HepG2 (cell line): Measurements from ENCODE around the gene CD248. TPM values are rescaled to one million over a fixed set of nuclear protein-coding genes. Genes with fewer than 3 reads are reported as not detected.
A peak's percentile ranks its signal among the peaks of the same experiment; 100 is the strongest.

ENCODE experiments used
- AGO2 ChIP-seq: fragments of 200-400 bp; formaldehyde crosslinking; optimal IDR thresholded peaks from 2 replicates; pipeline ENCODE3; 2017; ENCODE audit warnings: mild to moderate bottlenecking, low read depth, low read length, moderate library complexity
- FOXJ3 ChIP-seq: sonication (generic); formaldehyde crosslinking; IDR thresholded peaks from 2 replicates; pipeline ENCODE4 v1.4.0; 2020; ENCODE audit warnings: missing genetic modification reagents, mild to moderate bottlenecking, borderline replicate concordance
- FOXP1 ChIP-seq, 2 experiments: fragments of 450-650 bp in 1 of 2; IDR thresholded peaks; 2 replicates each; pipeline ENCODE4 v1.6.1; 2017 to 2018; ENCODE audit warnings: antibody characterized with exemption in 1 of 2
- GPN1 ChIP-seq: sonication (generic); formaldehyde crosslinking; IDR thresholded peaks from 2 replicates; pipeline ENCODE4 v1.5.1; 2020; ENCODE audit warnings: missing genetic modification reagents, borderline replicate concordance
- IRF9 ChIP-seq: sonication (generic); formaldehyde crosslinking; IDR thresholded peaks from 2 replicates; pipeline ENCODE4 v1.8.0; 2022; ENCODE audit warnings: missing genetic modification reagents, mild to moderate bottlenecking, borderline replicate concordance
- KLF13 ChIP-seq: sonication (generic); formaldehyde crosslinking; IDR thresholded peaks from 2 replicates; pipeline ENCODE4 v1.4.0; 2020; ENCODE audit warnings: mild to moderate bottlenecking, missing genetic modification reagents
- KMT2B ChIP-seq: IDR thresholded peaks from 2 replicates; pipeline ENCODE4 v1.6.1; 2016; ENCODE audit warnings: missing genetic modification reagents, missing compliant biosample characterization
- NONO ChIP-seq, 2 experiments: fragments of 450-650 bp in 1 of 2; sonication (generic) in 1 of 2; formaldehyde crosslinking in 1 of 2; IDR thresholded peaks in 1 of 2; conservative IDR thresholded peaks in 1 of 2; 2 replicates each; pipeline versions ENCODE4 v1.6.1 to v1.8.0; 2017 to 2022; ENCODE audit warnings: mild to moderate bottlenecking in 1 of 2, missing genetic modification reagents in 1 of 2, moderate library complexity in 1 of 2
- NR2F2 ChIP-seq: IDR thresholded peaks from 2 replicates; pipeline ENCODE4 v1.6.1; 2012; ENCODE audit warnings: low read depth, inconsistent platforms, borderline replicate concordance
- REST ChIP-seq, 2 experiments: IDR thresholded peaks; 2 replicates each; pipeline ENCODE4 v1.6.1; 2011 to 2012; ENCODE audit warnings: low read length in 2 of 2, borderline replicate concordance in 1 of 2, low read depth in 1 of 2, mild to moderate bottlenecking in 1 of 2, moderate library complexity in 1 of 2
- SIX1 ChIP-seq: sonication (generic); formaldehyde crosslinking; IDR thresholded peaks from 2 replicates; pipeline ENCODE4 v1.4.0; 2020; ENCODE audit warnings: missing genetic modification reagents, borderline replicate concordance
- ZBTB7A ChIP-seq: sonication (generic); formaldehyde crosslinking; IDR thresholded peaks from 2 replicates; pipeline ENCODE4 v1.8.0; 2022; ENCODE audit warnings: mild to moderate bottlenecking, missing genetic modification reagents
- ZNF207 ChIP-seq: fragments of 450-650 bp; IDR thresholded peaks from 2 replicates; pipeline ENCODE4 v1.6.1; 2016; ENCODE audit warnings: antibody characterized with exemption, borderline replicate concordance
- ZNF564 ChIP-seq: sonication (generic); formaldehyde crosslinking; IDR thresholded peaks from 2 replicates; pipeline ENCODE4 v1.8.1; 2023; ENCODE audit warnings: mild to moderate bottlenecking, missing genetic modification reagents
- ZNF766 ChIP-seq: sonication (generic); formaldehyde crosslinking; IDR thresholded peaks from 2 replicates; pipeline ENCODE4 v1.5.0; 2020; ENCODE audit warnings: missing genetic modification reagents, borderline replicate concordance
- ZSCAN5A ChIP-seq: sonication (generic); formaldehyde crosslinking; IDR thresholded peaks from 2 replicates; pipeline ENCODE4 v1.8.0; 2022; ENCODE audit warnings: mild to moderate bottlenecking, missing genetic modification reagents, borderline replicate concordance
- polyA plus RNA-seq, 8 experiments: library from polyadenylated mRNA; depleted of rRNA in 3 of 8; stranded (reverse) in 7 of 8; unstranded in 1 of 8; fragments of >200 nt; fragmentation: Illumina TruSeq in 4 of 8; extraction: Trizol in 4 of 8; gene quantifications; 2 replicates each; pipeline versions ENCODE4 v1.2.1 to v1.2.3, GENCODE V29; 2011 to 2016; ENCODE audit warnings: low read depth in 4 of 8, missing spikeins in 1 of 8, mixed read lengths in 1 of 8; ENCODE audit not compliant: insufficient read depth in 1 of 8
- total RNA-seq, 5 experiments: library from RNA; depleted of rRNA; stranded (reverse); fragments of >200 nt; fragmentation: Illumina TruSeq; extraction: Trizol; gene quantifications; 2 replicates each; pipeline ENCODE4 v1.2.3, GENCODE V29; 2016; ENCODE audit warnings: low read depth in 1 of 5
- TF ChIP-seq, protein P1 (sequence below): IDR thresholded peaks from 2 replicates; pipeline ENCODE4 v1.6.1; 2016; ENCODE audit warnings: missing genetic modification reagents, missing compliant biosample characterization
- TF ChIP-seq, protein P2 (sequence below): sonication (generic); formaldehyde crosslinking; IDR thresholded peaks from 2 replicates; pipeline ENCODE4 v1.4.0; 2020; ENCODE audit warnings: missing genetic modification reagents, borderline replicate concordance

CD248 gene
- total and polyA plus RNA-seq, 2 of the 13 experiments (the other 11 are each of a cell fraction or from before 2014, with no cell fraction given): 0.25 to 0.35 TPM

DNA sequence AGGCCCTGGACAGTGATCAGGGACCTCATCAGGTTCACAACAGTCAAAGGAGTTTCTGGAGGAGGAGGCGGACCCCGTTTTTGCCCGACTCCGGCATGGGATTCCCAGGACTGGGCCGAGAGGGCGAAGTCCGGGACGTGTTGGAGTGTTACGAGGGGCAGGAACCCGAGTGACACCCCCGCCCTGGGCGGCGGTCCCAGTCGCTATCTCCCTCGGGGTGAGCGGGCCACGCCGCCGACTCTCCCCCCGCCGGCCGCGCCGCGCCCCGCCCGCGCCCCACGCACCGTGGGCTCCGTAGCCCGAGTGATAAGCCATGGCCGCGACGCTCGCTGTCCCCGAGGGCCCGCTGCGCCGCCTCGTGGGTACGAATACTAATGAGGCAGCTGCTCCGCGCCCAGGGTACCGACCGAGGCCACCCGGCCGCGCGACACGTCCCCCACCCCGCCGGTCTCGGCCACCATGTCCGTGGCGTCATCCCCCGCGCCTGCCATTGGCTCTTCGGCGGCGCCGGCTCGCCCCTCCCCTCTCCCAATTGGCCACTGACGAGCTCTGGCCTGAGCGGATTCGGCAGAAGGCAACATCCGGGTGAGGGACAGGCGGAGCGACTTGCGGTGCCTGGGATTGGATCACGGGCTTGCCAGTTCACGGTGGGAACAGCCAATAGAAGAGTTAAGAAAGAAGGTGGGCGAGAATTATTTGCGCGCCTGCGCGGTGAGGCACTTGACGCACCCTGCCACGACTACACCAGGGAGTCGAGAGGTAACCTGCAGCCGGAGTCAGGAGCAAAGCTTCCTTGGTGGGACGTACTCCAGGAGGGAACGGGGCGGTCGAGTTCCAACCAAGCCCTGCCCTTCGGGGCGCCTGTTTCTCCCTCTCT is 27.9 kb downstream of the CD248 start, which contains the start of gene YIF1A (continued):
- peak in 1 of 2 experiments; percentile 47; a peak in 1 of 4 replicates for TF ChIP-seq REST (IDR thresholded peaks at IDR 0.05; ENCODE audit: borderline replicate concordance in 1 of 2, low read depth in 1 of 2, low read length in 2 of 2)
- no peak; the same call in 1 of the 2 replicates for TF ChIP-seq NR2F2
- TF ChIP-seq NONO (IDR thresholded peaks at IDR 0.05): no peak
- TF ChIP-seq NONO (CRISPR knock-in tag; conservative IDR thresholded peaks at IDR 0.05): peak; percentile 14
- TF ChIP-seq KLF13 (CRISPR knock-in tag): no peak
- peak; percentile 53; the same call in 1 of the 2 replicates for TF ChIP-seq ZNF564 (CRISPR knock-in tag)
- TF ChIP-seq IRF9: no peak
- TF ChIP-seq ZSCAN5A (CRISPR knock-in tag): no peak
- 0 out of 2 replicates have a peak, but pooled peaks have one; percentile 36 for TF ChIP-seq ZNF766
- peak; percentile 14 for TF ChIP-seq AGO2
- TF ChIP-seq, protein P1, sequence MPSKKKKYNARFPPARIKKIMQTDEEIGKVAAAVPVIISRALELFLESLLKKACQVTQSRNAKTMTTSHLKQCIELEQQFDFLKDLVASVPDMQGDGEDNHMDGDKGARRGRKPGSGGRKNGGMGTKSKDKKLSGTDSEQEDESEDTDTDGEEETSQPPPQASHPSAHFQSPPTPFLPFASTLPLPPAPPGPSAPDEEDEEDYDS (CRISPR knock-in tag): peak; percentile 89
- TF ChIP-seq FOXJ3: peak; percentile 50; the same call in 1 of the 2 replicates
- TF ChIP-seq, protein P2, sequence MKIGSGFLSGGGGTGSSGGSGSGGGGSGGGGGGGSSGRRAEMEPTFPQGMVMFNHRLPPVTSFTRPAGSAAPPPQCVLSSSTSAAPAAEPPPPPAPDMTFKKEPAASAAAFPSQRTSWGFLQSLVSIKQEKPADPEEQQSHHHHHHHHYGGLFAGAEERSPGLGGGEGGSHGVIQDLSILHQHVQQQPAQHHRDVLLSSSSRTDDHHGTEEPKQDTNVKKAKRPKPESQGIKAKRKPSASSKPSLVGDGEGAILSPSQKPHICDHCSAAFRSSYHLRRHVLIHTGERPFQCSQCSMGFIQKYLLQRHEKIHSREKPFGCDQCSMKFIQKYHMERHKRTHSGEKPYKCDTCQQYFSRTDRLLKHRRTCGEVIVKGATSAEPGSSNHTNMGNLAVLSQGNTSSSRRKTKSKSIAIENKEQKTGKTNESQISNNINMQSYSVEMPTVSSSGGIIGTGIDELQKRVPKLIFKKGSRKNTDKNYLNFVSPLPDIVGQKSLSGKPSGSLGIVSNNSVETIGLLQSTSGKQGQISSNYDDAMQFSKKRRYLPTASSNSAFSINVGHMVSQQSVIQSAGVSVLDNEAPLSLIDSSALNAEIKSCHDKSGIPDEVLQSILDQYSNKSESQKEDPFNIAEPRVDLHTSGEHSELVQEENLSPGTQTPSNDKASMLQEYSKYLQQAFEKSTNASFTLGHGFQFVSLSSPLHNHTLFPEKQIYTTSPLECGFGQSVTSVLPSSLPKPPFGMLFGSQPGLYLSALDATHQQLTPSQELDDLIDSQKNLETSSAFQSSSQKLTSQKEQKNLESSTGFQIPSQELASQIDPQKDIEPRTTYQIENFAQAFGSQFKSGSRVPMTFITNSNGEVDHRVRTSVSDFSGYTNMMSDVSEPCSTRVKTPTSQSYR: no peak
- no peak for TF ChIP-seq GPN1 (CRISPR knock-in tag)
- TF ChIP-seq SIX1 (CRISPR knock-in tag): no peak
- peak; percentile 58; the same call in 1 of the 2 replicates for TF ChIP-seq ZBTB7A (CRISPR knock-in tag)
- no peak for TF ChIP-seq FOXP1 (IDR thresholded peaks at IDR 0.05)
- no peak for TF ChIP-seq FOXP1 (CRISPR knock-in tag; IDR thresholded peaks at IDR 0.05)
- TF ChIP-seq KMT2B (CRISPR knock-in tag): peak; percentile 35; the same call in 1 of the 2 replicates
- no peak for TF ChIP-seq ZNF207
